HCT116 (cell line): ENCODE results near the gene ATAD3C. TPM values are rescaled to one million over a fixed set of nuclear protein-coding genes. Genes with fewer than 3 reads are reported as not detected.

ENCODE experiments used
- ATAC-seq: fragments of 200-7000 bp; cut with Tn5 transposase; 2 replicates; pipeline ENCODE4 v1.9.1; 2020; ENCODE audit warnings: mild to moderate bottlenecking, moderate library complexity
- BruUV-seq: library from RNA; stranded (reverse); fragments of 400-500 nt; replicated peaks from 2 replicates; lab custom pipeline; 2021; lab: Mats Ljungman, UMichigan
- CTCF ChIA-PET: fragments of 300-600 bp; sonication (Branson Sonifier 250); formaldehyde crosslinking; loops from one replicate; lab custom pipeline; 2021; ENCODE audit warnings: antibody characterized with exemption; lab: Charles Lee
- POLR2A ChIA-PET: fragments of 300-600, 350-600 bp; sonication (Branson Sonifier 250); formaldehyde crosslinking; loops from one replicate; lab custom pipeline; 2021; ENCODE audit warnings: antibody characterized with exemption; lab: Charles Lee
- RAD21 ChIA-PET, 2 experiments: fragments of 300-600 bp; sonication (Branson Sonifier 250); formaldehyde crosslinking; loops; one replicate each; lab custom pipeline; 2023; ENCODE audit warnings: low total read pairs in 2 of 2; ENCODE audit not compliant: uncharacterized antibody in 2 of 2, unreplicated experiment in 2 of 2, low non-redundant PET in 1 of 2; lab: Charles Lee
- DNase-seq: peaks from one replicate; pipeline ENCODE4 v3.0.0-alpha.2; 2010; ENCODE audit warnings: low read depth, low spot score
- H2AFZ ChIP-seq: fragments of 200-600 bp; shearing (Covaris generic), sonication (generic); 2 replicates; pipeline ENCODE4 v1.6.1; 2017; ENCODE audit warnings: low read depth, mixed run types, mixed read lengths, antibody characterized with exemption, low read length; ENCODE audit not compliant: poor library complexity, severe bottlenecking
- H3K27ac ChIP-seq: 2 replicates; pipeline ENCODE4 v1.5.1; 2012; ENCODE audit warnings: low read depth, low read length
- H3K27me3 ChIP-seq: fragments of 200-600 bp; sonication (generic); 2 replicates; pipeline ENCODE4 v1.6.1; 2016; ENCODE audit warnings: mixed run types, low read length, mixed read lengths; ENCODE audit not compliant: insufficient read depth
- H3K36me3 ChIP-seq, 2 experiments: fragments of 200-500 bp in 1 of 2; fragments of 200-600 bp in 1 of 2; sonication (Bioruptor generic) in 1 of 2; sonication (generic) in 1 of 2; 2 replicates each; pipeline versions ENCODE4 v1.5.1 to v1.6.1; 2014 to 2016; ENCODE audit warnings: low read length in 2 of 2, inconsistent platforms in 1 of 2, mixed read lengths in 1 of 2, mixed run types in 1 of 2; ENCODE audit not compliant: insufficient read depth in 2 of 2, control insufficient read depth in 1 of 2
- H3K4me1 ChIP-seq, 2 experiments: fragments of 200-600 bp in 1 of 2; sonication (generic) in 1 of 2; 2 replicates each; pipeline versions ENCODE4 v1.5.1 to v1.6.1; 2012 to 2017; ENCODE audit warnings: low read length in 2 of 2, inconsistent platforms in 1 of 2, mild to moderate bottlenecking in 1 of 2, mixed read lengths in 1 of 2, mixed run types in 1 of 2, moderate library complexity in 1 of 2; ENCODE audit not compliant: insufficient read depth in 2 of 2, control insufficient read depth in 1 of 2
- H3K4me2 ChIP-seq: fragments of 200-600 bp; sonication (generic); 2 replicates; pipeline ENCODE4 v1.6.1; 2017; ENCODE audit warnings: mixed run types, low read length, mixed read lengths
- H3K4me3 ChIP-seq, 2 experiments: fragments of 200-600 bp in 1 of 2; sonication (generic) in 1 of 2; replicated peaks in 1 of 2; 2 replicates each; pipeline ENCODE4 v1.5.1; 2011 to 2016; ENCODE audit warnings: low read length in 2 of 2, control low read depth in 1 of 2, low read depth in 1 of 2, mild to moderate bottlenecking in 1 of 2, mixed read lengths in 1 of 2, mixed run types in 1 of 2
- H3K79me2 ChIP-seq: fragments of 200-600 bp; sonication (generic); 2 replicates; pipeline ENCODE4 v1.6.1; 2017; ENCODE audit warnings: mild to moderate bottlenecking, mixed run types, low read length, moderate library complexity, mixed read lengths; ENCODE audit not compliant: insufficient read depth
- H3K9ac ChIP-seq: fragments of 200-600 bp; sonication (generic); 2 replicates; pipeline ENCODE4 v1.6.1; 2016; ENCODE audit warnings: low read length, mixed read lengths
- H3K9me2 ChIP-seq: fragments of 200-600 bp; sonication (generic), shearing (Covaris generic); 2 replicates; pipeline ENCODE4 v1.6.1; 2017; ENCODE audit warnings: mixed run types, mild to moderate bottlenecking, moderate library complexity; ENCODE audit not compliant: insufficient read depth
- H3K9me3 ChIP-seq, 2 experiments: fragments of 200-500 bp in 1 of 2; fragments of 200-600 bp in 1 of 2; sonication (Bioruptor generic) in 1 of 2; sonication (generic) in 1 of 2; 2 replicates each; pipeline ENCODE4 v1.6.1; 2014 to 2017; ENCODE audit warnings: low read length in 2 of 2, mixed read lengths in 2 of 2, inconsistent platforms in 1 of 2, low read depth in 1 of 2, mild to moderate bottlenecking in 1 of 2, mixed run types in 1 of 2, moderate library complexity in 1 of 2; ENCODE audit not compliant: control insufficient read depth in 1 of 2, insufficient read depth in 1 of 2
- H4K20me1 ChIP-seq: fragments of 200-600 bp; sonication (generic), shearing (Covaris generic); 2 replicates; pipeline ENCODE4 v1.6.1; 2017; ENCODE audit warnings: mixed run types, mild to moderate bottlenecking, moderate library complexity; ENCODE audit not compliant: insufficient read depth
- CBX3 ChIP-seq: IDR thresholded peaks from 2 replicates; pipeline ENCODE4 v1.6.1; 2012; ENCODE audit warnings: low read depth
- CEBPB ChIP-seq: IDR thresholded peaks from 2 replicates; pipeline ENCODE4 v1.6.1; 2012; ENCODE audit warnings: low read depth
- EGR1 ChIP-seq: IDR thresholded peaks from 2 replicates; pipeline ENCODE4 v1.6.1; 2012; ENCODE audit warnings: low read depth
- ELF1 ChIP-seq: IDR thresholded peaks from 2 replicates; pipeline ENCODE4 v1.6.1; 2012; ENCODE audit warnings: low read depth, borderline replicate concordance
- EZH2 ChIP-seq: fragments of 200-600 bp; sonication (generic); IDR thresholded peaks from 2 replicates; pipeline ENCODE4 v1.6.1; 2017; ENCODE audit warnings: antibody characterized with exemption, mixed run types
- EZH2phosphoT487 ChIP-seq: fragments of 200-600 bp; IDR thresholded peaks from 2 replicates; pipeline ENCODE4 v1.6.1; 2018; ENCODE audit warnings: antibody characterized with exemption, borderline replicate concordance
- FOSL1 ChIP-seq: IDR thresholded peaks from 2 replicates; pipeline ENCODE4 v1.6.1; 2012; ENCODE audit warnings: low read depth
- POLR2AphosphoS5 ChIP-seq: IDR thresholded peaks from 2 replicates; pipeline ENCODE4 v1.6.1; 2011; ENCODE audit warnings: mild to moderate bottlenecking, low read depth, low read length, moderate library complexity
- RAD21 ChIP-seq: IDR thresholded peaks from 2 replicates; pipeline ENCODE4 v1.6.1; 2012; ENCODE audit warnings: low read depth, mild to moderate bottlenecking
- SP1 ChIP-seq: IDR thresholded peaks from 2 replicates; pipeline ENCODE4 v1.6.1; 2012; ENCODE audit warnings: low read depth
- SRF ChIP-seq: IDR thresholded peaks from 2 replicates; pipeline ENCODE4 v1.6.1; 2012; ENCODE audit warnings: low read depth
- TCF7L2 ChIP-seq: IDR thresholded peaks from 2 replicates; pipeline ENCODE4 v1.7.0; 2011; ENCODE audit warnings: borderline replicate concordance, inconsistent platforms; ENCODE audit not compliant: insufficient read depth, insufficient read length; ENCODE audit errors: extremely low read depth
- YY1 ChIP-seq: IDR thresholded peaks from 2 replicates; pipeline ENCODE4 v1.6.1; 2011; ENCODE audit warnings: low read length, low read depth, moderate library complexity, mild to moderate bottlenecking; ENCODE audit not compliant: insufficient replicate concordance; ENCODE audit errors: extremely low read depth
- ZFX ChIP-seq: fragments of 450-650 bp; IDR thresholded peaks from 2 replicates; pipeline ENCODE4 v1.6.1; 2017
- ZNF274 ChIP-seq: fragments of 200-500 bp; sonication (Bioruptor generic); IDR thresholded peaks from 2 replicates; pipeline ENCODE4 v1.6.1; 2014; ENCODE audit warnings: mild to moderate bottlenecking, low read depth, low read length, inconsistent platforms
- intact Hi-C: fragments of 100-400 bp; cut with micrococcal nuclease; formaldehyde crosslinking; loops from 2 replicates; pipeline ENCODE4 v1.10.0; 2022
- total RNA-seq: library from RNA; stranded (reverse); gene quantifications from one replicate; pipeline ENCODE4 v1.2.1, GENCODE V29; 2021; ENCODE audit not compliant: unreplicated experiment
- TF ChIP-seq, protein P1 (sequence below): IDR thresholded peaks from 2 replicates; pipeline ENCODE4 v1.6.1; 2012; ENCODE audit warnings: low read depth
- TF ChIP-seq, protein P2 (sequence below), 3 experiments: fragments of 200-600 bp in 1 of 3; sonication (generic) in 1 of 3; IDR thresholded peaks in 2 of 3; conservative IDR thresholded peaks in 1 of 3; 2 replicates each; pipeline ENCODE4 v1.5.1; 2012 to 2017; ENCODE audit warnings: low read depth in 2 of 3, low read length in 2 of 3, antibody characterized with exemption in 1 of 3, borderline replicate concordance in 1 of 3, control low read depth in 1 of 3, mild to moderate bottlenecking in 1 of 3, mixed read lengths in 1 of 3, mixed run types in 1 of 3, moderate library complexity in 1 of 3; ENCODE audit not compliant: insufficient read depth in 1 of 3
- TF ChIP-seq, protein P3 (sequence below): IDR thresholded peaks from 2 replicates; pipeline ENCODE4 v1.6.1; 2011; ENCODE audit warnings: mild to moderate bottlenecking, low read length, moderate library complexity; ENCODE audit not compliant: insufficient replicate concordance; ENCODE audit errors: extremely low read depth

The ATAD3C gene
- total RNA-seq, 1 experiment from 2014 or later: 0.61 TPM

DNA sequence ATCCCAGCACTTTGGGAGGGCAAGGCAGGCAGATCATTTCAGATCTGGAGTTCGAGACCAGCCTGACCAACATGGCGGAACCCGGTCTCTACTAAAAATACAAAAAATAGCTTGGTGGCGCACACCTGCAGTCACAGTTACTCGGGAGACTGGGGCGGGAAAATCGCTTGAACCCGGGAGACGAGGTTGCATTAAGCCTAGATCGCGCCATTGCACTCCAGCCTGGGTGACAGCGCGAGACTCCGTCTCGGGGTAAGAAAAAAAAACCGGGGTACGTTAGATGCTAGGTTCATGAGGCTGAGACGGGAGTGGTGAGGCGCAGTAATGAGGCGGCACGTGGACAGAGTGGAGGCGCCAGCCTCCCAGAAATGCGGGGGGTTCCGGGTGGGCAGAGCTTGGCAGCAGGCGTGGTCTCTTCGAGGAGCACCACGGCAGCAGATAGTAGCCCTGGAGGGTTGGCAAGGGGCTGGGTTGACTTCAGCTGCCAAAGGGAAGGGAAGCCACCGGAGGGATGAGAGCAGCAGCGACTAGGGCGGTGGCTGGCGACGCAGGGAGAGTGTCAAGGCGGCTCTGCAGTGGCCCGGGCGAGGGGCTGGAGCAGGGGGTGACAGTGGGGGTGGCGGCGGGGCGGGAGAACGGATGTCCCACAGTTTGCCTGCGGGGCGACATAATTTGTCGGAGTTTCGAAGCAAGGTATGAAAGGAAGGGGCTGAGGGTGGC, 43.2 kb upstream of the ATAD3C start:
- peak; percentile 8 for ATAC-seq
- H3K4me2 ChIP-seq: peak overlapping the region; percentile 95
- no peak overlapping the region for H2AFZ ChIP-seq
- H3K9ac ChIP-seq: peak overlapping the region; percentile 98
- POLR2A ChIA-PET: interaction anchor here (2.0 kb wide), 1 partner anchor 7 kb away, joined by 7 read pairs; the partner anchor contains the start of gene CCNL2
- peaks cover 11 to 39% of the 10 kb centered on the region in 2 experiments for H3K36me3 ChIP-seq
- peaks cover 8% of the 10 kb centered on the region; the same call in 1 of the 2 replicates for H4K20me1 ChIP-seq
- intact Hi-C loops: loop anchor here (2.0 kb wide), 1 partner anchor 27 kb away; no protein-coding TSS in a partner anchor
- H3K4me1 ChIP-seq: peaks cover 17 to 40% of the 10 kb centered on the region in 2 experiments
- no peaks in the 10 kb centered on the region for H3K27me3 ChIP-seq
- H3K9me3 ChIP-seq: no peaks in the 10 kb centered on the region
- BruUV-seq: no TSS peak
- H3K27ac ChIP-seq: peak overlapping the region; percentile 99
- no peaks in the 10 kb centered on the region for H3K9me2 ChIP-seq
- H3K79me2 ChIP-seq: peaks cover 73% of the 10 kb centered on the region
- CTCF ChIA-PET: no interaction called here
- peak overlapping the region; percentile 88 to 92 for H3K4me3 ChIP-seq
- TF ChIP-seq EGR1 (no peak), SRF (no peak), FOSL1 (no peak), YY1 (no peak), CEBPB (no peak), RAD21 (no peak), TCF7L2 (no peak), ZFX (no peak), EZH2 (no peak), ELF1 (no peak), ZNF274 (no peak), EZH2phosphoT487 (no peak), SP1 (no peak), CBX3 (no peak), POLR2AphosphoS5 (no peak)
- TF ChIP-seq, protein P1, sequence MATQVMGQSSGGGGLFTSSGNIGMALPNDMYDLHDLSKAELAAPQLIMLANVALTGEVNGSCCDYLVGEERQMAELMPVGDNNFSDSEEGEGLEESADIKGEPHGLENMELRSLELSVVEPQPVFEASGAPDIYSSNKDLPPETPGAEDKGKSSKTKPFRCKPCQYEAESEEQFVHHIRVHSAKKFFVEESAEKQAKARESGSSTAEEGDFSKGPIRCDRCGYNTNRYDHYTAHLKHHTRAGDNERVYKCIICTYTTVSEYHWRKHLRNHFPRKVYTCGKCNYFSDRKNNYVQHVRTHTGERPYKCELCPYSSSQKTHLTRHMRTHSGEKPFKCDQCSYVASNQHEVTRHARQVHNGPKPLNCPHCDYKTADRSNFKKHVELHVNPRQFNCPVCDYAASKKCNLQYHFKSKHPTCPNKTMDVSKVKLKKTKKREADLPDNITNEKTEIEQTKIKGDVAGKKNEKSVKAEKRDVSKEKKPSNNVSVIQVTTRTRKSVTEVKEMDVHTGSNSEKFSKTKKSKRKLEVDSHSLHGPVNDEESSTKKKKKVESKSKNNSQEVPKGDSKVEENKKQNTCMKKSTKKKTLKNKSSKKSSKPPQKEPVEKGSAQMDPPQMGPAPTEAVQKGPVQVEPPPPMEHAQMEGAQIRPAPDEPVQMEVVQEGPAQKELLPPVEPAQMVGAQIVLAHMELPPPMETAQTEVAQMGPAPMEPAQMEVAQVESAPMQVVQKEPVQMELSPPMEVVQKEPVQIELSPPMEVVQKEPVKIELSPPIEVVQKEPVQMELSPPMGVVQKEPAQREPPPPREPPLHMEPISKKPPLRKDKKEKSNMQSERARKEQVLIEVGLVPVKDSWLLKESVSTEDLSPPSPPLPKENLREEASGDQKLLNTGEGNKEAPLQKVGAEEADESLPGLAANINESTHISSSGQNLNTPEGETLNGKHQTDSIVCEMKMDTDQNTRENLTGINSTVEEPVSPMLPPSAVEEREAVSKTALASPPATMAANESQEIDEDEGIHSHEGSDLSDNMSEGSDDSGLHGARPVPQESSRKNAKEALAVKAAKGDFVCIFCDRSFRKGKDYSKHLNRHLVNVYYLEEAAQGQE: no peak
- TF ChIP-seq, protein P2, sequence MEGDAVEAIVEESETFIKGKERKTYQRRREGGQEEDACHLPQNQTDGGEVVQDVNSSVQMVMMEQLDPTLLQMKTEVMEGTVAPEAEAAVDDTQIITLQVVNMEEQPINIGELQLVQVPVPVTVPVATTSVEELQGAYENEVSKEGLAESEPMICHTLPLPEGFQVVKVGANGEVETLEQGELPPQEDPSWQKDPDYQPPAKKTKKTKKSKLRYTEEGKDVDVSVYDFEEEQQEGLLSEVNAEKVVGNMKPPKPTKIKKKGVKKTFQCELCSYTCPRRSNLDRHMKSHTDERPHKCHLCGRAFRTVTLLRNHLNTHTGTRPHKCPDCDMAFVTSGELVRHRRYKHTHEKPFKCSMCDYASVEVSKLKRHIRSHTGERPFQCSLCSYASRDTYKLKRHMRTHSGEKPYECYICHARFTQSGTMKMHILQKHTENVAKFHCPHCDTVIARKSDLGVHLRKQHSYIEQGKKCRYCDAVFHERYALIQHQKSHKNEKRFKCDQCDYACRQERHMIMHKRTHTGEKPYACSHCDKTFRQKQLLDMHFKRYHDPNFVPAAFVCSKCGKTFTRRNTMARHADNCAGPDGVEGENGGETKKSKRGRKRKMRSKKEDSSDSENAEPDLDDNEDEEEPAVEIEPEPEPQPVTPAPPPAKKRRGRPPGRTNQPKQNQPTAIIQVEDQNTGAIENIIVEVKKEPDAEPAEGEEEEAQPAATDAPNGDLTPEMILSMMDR (IDR thresholded peaks at IDR 0.05 in 2 of 3, conservative IDR thresholded peaks at IDR 0.05 in 1 of 3; ENCODE audit: borderline replicate concordance in 1 of 3, insufficient read depth in 1 of 3, low read depth in 2 of 3, low read length in 2 of 3): no peak
- TF ChIP-seq, protein P3, sequence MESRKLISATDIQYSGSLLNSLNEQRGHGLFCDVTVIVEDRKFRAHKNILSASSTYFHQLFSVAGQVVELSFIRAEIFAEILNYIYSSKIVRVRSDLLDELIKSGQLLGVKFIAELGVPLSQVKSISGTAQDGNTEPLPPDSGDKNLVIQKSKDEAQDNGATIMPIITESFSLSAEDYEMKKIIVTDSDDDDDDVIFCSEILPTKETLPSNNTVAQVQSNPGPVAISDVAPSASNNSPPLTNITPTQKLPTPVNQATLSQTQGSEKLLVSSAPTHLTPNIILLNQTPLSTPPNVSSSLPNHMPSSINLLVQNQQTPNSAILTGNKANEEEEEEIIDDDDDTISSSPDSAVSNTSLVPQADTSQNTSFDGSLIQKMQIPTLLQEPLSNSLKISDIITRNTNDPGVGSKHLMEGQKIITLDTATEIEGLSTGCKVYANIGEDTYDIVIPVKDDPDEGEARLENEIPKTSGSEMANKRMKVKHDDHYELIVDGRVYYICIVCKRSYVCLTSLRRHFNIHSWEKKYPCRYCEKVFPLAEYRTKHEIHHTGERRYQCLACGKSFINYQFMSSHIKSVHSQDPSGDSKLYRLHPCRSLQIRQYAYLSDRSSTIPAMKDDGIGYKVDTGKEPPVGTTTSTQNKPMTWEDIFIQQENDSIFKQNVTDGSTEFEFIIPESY: no peak
- RAD21 ChIA-PET: interaction anchor here in 1 of 2 experiments (1.4 kb wide), 1 partner anchor 28 kb away, joined by 3 read pairs; no protein-coding TSS in a partner anchor
- DNase-seq: no peak
